ENCODE results near the gene SRXN1.

GRCh38 chr20:688809-689212, 35.8 kb upstream of the SRXN1 start:
- TF ChIP-seq FOXM1 (IDR thresholded peaks at IDR 0.05; ENCODE audit: borderline replicate concordance) (no peak), ARNT (IDR thresholded peaks at IDR 0.05) (no peak), FOXA1 (IDR thresholded peaks at IDR 0.05) (no peak), SUZ12 (IDR thresholded peaks at IDR 0.05) (no peak), TARDBP (IDR thresholded peaks at IDR 0.05) (no peak), BHLHE40 (IDR thresholded peaks at IDR 0.05; ENCODE audit: borderline replicate concordance) (no peak), NFRKB (IDR thresholded peaks at IDR 0.05) (no peak), SP1 (IDR thresholded peaks at IDR 0.05) (no peak)

Measured in HEK293T (cell line).